Psoas muscle (tissue), 8 donors: Measurements from ENCODE around the gene ZFHX3. TPM values are rescaled to one million over a fixed set of nuclear protein-coding genes. Genes with fewer than 3 reads are reported as not detected.

Experiments
- ATAC-seq, 4 donors: fragments of 200-7000 bp; cut with Tn5 transposase; one replicate each; pipeline ENCODE4 v1.9.1; 2020; ENCODE audit warnings: moderate library complexity in 3 of 4, mild to moderate bottlenecking in 2 of 4
- DNase-seq, 2 donors: peaks; one replicate each; pipeline ENCODE4 v3.0.0-alpha.2; 2020
- H3K27ac ChIP-seq: fragments of 200-600 bp; one replicate; pipeline ENCODE4 v1.8.0; 2022
- H3K27me3 ChIP-seq, 3 donors: fragments of 200-600 bp in 1 of 3; one replicate each; pipeline versions ENCODE4 v1.6.1 to v1.8.0; 2013 to 2022; ENCODE audit warnings: low read length in 2 of 3, mild to moderate bottlenecking in 2 of 3, moderate library complexity in 1 of 3; ENCODE audit not compliant: insufficient read depth in 3 of 3
- H3K36me3 ChIP-seq, 2 donors: fragments of 200-600 bp in 1 of 2; one replicate each; pipeline versions ENCODE4 v1.6.1 to v1.8.0; 2013 to 2022; ENCODE audit warnings: low read depth in 1 of 2, mild to moderate bottlenecking in 1 of 2, moderate library complexity in 1 of 2; ENCODE audit not compliant: insufficient read depth in 1 of 2
- H3K4me1 ChIP-seq: fragments of 200-600 bp; one replicate; pipeline ENCODE4 v1.8.0; 2022
- H3K4me3 ChIP-seq: fragments of 200-600 bp; one replicate; pipeline ENCODE4 v1.8.0; 2022; ENCODE audit warnings: mild to moderate bottlenecking
- H3K9me3 ChIP-seq: fragments of 200-600 bp; one replicate; pipeline ENCODE4 v1.8.0; 2022
- WGBS, 3 donors: extraction: QIAGEN DNeasy Blood & Tissue Kit; methylation state at CpG; one replicate each; pipeline versions ENCODE4 v1.1.6 to v1.1.7; 2013; 5-methylcytosine and 5-hydroxymethylcytosine counted together
- intact Hi-C, 2 donors: fragments of 100-400 bp; cut with DNase I; formaldehyde crosslinking; loops; one replicate each; pipeline versions ENCODE4 v1.11.0 to v1.14.2; 2022
- polyA plus RNA-seq, 3 donors: library from polyadenylated mRNA; stranded (reverse); fragments of 200-250 nt; gene quantifications; one replicate each; pipeline ENCODE4 v1.2.3, GENCODE V29; 2013
- total RNA-seq, 4 donors: library from RNA; stranded (reverse); fragmentation: NEBNext Ultra II Directional in 2 of 4; extraction: Animal tissue kit (Norgen Biotek cat#: 25700) in 2 of 4; gene quantifications; one replicate each; pipeline versions ENCODE4 v1.2.1 to v1.2.4, GENCODE V29; 2021 to 2023
- TF ChIP-seq, protein P1 (sequence below): fragments of 200-600 bp; IDR thresholded peaks from one replicate; pipeline ENCODE4 v1.8.0; 2022; ENCODE audit warnings: antibody characterized with exemption
- donor health status: healthy with polysubstance abuse.
- donor health status: DM: no; HTN: no; CAD: no; lungs with moderate emphysema.
- donor health status: Bipolar disorder and iron deficiency.
- donor health status: healthy.
- donor health status: DM: yes; HTN: yes; CAD: no.
- donor health status: DM: no; HTN: no; CAD: no.
- donor health status: DM: no; HTN: no; CAD: no.
- donor health status: DM: yes; HTN: yes; CAD: no.

ZFHX3 gene
- total and polyA plus RNA-seq, 7 donors: 3.3 to 36.9 (median 11.5) TPM

DNA sequence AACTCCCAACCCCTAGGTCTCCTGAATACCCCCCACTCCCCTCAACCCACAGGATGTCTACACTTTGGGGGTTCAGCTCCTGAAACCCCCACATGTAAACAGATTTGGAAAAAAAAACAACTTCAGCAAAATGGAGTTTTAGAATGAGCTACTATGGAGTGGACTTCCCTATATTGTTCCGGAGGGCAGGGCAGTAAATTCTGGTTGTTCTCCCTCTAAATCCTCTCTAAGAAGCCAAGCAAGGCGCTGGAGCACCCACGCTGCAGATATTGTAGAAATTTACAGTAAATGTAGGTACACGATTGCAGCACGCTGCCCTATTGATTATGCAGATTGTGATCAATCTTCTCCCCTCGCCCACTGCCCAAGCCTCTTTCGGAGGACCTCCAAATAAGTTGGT, 8.5 kb upstream of the ZFHX3 start:
- TF ChIP-seq, protein P1, sequence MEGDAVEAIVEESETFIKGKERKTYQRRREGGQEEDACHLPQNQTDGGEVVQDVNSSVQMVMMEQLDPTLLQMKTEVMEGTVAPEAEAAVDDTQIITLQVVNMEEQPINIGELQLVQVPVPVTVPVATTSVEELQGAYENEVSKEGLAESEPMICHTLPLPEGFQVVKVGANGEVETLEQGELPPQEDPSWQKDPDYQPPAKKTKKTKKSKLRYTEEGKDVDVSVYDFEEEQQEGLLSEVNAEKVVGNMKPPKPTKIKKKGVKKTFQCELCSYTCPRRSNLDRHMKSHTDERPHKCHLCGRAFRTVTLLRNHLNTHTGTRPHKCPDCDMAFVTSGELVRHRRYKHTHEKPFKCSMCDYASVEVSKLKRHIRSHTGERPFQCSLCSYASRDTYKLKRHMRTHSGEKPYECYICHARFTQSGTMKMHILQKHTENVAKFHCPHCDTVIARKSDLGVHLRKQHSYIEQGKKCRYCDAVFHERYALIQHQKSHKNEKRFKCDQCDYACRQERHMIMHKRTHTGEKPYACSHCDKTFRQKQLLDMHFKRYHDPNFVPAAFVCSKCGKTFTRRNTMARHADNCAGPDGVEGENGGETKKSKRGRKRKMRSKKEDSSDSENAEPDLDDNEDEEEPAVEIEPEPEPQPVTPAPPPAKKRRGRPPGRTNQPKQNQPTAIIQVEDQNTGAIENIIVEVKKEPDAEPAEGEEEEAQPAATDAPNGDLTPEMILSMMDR: no peak
- Histone ChIP-seq H3K27ac (peak overlapping the region; percentile 98), H3K36me3 (no peaks in the 10 kb centered on the region), H3K4me1 (peaks cover 44% of the 10 kb centered on the region), H3K27me3 (no peaks in the 10 kb centered on the region), H3K9me3 (no peaks in the 10 kb centered on the region), H3K4me3 (peak overlapping the region; percentile 88)
- ATAC-seq: no peak
- intact Hi-C loops: no loop called here
- no peak for DNase-seq
- 23 to 51% (median 29%) methylated on average over 7 of the region's 7 CpGs for WGBS, 3 donors

DNA sequence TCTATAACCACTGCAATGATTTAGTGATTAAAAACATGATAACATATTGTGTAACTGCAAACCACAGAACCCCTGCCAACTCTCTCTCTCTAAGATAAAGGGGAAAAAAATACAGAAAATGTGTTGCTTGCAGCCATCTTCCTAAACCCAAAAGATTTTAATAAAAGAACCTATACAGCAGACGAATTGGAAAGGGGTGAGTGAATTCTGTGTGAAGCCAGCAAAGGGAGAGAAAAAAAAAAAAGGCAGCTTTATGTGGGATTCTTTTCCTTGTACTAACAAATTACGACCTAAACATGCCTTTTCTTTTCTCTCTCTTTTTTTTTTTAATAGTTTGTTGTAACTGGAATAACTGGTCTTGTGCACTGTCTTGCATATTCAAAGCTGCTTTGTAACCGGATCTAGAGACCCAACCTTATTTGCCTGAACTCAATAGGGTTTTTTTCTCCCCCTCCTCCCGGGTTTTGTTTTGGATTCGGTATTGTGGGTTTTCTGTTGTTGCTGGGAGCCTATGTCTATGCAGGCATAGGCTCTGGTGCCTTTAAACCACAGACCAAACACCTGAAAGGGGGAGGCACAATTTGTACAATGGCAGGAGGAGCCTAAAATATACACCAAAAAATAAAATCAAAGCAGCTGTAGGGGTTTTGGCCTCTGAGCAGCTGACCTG, 7.0 kb upstream of the ZFHX3 start:
- Histone ChIP-seq H3K9me3 (no peaks in the 10 kb centered on the region), H3K36me3 (no peaks in the 10 kb centered on the region), H3K4me3 (peak overlapping the region; percentile 88), H3K4me1 (peaks cover 47% of the 10 kb centered on the region), H3K27me3 (no peaks in the 10 kb centered on the region), H3K27ac (peak overlapping the region; percentile 98)
- DNase-seq (no peak), ATAC-seq (peak in 3 of 4 donors; percentile 0 to 11 (median 3))
- TF ChIP-seq, protein P1: no peak
- intact Hi-C loops: no loop called here
- 13 to 35% (median 16%) methylated on average over 5 of the region's 5 CpGs for WGBS, 3 donors

DNA sequence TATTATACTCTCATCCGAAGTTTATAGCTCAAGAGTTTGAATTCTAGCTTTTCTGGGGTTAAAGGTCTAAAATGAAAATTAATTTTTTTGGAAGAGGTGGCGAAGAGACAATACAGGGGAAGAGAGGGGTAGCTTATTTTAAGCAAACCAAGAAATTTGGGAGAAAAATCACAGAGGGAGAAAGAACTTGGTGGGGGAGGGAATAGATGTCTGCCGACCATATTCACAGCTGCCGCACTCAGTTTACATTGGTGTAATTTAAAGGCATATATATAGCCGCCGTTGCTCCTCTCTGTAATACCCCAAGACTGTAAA, 6.5 kb upstream of the ZFHX3 start:
- Histone ChIP-seq H3K27me3 (no peaks in the 10 kb centered on the region), H3K9me3 (no peaks in the 10 kb centered on the region), H3K27ac (peak overlapping the region; percentile 98), H3K4me3 (peak overlapping the region; percentile 88), H3K36me3 (no peaks in the 10 kb centered on the region), H3K4me1 (peaks cover 48% of the 10 kb centered on the region)
- DNase-seq: no peak
- TF ChIP-seq, protein P1: no peak
- intact Hi-C loops: no loop called here
- WGBS, 3 donors: 25 to 41% (median 29%) methylated on average over 6 of the region's 6 CpGs
- no peak for ATAC-seq

DNA sequence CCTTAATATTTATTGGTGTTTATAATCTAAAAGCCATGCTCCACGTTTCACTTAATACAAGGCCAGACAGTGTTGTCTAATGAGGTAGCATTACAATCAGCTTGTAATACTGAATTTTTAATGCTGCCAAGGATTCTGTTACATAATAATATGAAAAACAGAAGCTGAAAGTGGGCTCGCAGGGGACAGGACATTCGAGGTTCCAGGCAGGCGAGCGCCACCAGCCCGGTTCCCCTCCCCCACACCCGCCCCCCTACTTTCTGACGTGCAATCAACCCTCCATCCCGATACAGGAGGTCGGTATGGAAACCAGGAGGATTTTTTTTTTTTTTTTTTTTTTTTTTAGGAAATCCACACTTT, 6.2 kb upstream of the ZFHX3 start:
- intact Hi-C loops: no loop called here
- DNase-seq (peak in 1 of 2 donors; percentile 64), ATAC-seq (peak in 1 of 4 donors; percentile 16)
- H3K4me1 ChIP-seq: peaks cover 52% of the 10 kb centered on the region
- TF ChIP-seq, protein P1: no peak
- no peaks in the 10 kb centered on the region for H3K9me3 ChIP-seq
- 8 to 30% (median 19%) methylated on average over 10 of the region's 10 CpGs for WGBS, 3 donors
- no peaks in the 10 kb centered on the region for H3K27me3 ChIP-seq
- H3K27ac ChIP-seq: peak overlapping the region; percentile 98
- peak overlapping the region; percentile 88 for H3K4me3 ChIP-seq
- H3K36me3 ChIP-seq: no peaks in the 10 kb centered on the region
